Stimulated activated CD8-positive, alpha-beta memory T cell treated with anti-CD3 and anti-CD28 coated beads, Interleukin-15, amount 100 ng/mL, for 4 hours (primary cell): ENCODE results near the gene ZBTB48.

Experiments
- DNase-seq, 2 donors: peaks; one replicate each; pipeline ENCODE4 v3.0.0-alpha.2; 2020; ENCODE audit warnings: low read depth in 2 of 2

The ZBTB48 gene

DNA sequence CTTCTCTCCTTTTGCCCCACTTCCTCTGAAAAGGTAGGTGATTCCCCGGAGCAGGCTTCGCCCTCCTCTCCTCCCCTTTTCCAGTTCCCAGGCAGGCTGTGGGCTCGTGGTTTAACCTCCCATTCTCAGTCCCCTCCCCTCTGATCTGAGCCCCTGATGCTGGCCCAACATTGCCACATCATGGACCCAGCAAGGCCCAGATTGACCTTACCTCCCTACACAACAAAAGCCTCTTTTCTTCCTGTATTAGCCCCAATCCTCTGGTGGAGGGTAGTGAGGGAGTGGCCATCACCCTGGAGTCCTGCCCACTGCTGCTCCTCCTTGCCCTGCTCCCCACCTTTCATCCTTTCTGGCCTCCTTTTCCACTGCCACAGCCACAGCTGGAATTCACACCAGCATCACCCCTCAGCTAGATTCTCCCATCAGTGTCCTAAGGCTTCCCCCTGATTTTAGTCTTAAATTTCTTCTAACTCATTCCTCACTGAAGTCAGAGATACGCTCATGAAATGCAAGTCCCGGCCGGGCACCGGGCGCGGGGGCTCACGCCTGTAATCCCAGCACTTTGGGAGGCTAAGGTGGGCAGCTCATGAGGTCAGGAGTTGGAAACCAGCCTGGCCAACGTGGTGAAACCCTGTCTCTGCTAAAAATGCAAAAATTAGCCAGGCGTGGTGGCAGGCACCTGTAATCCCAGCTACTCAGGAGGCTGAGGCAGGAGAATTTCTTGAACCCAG lies 7.0 kb upstream of the ZBTB48 start:
- no peak for DNase-seq

DNA sequence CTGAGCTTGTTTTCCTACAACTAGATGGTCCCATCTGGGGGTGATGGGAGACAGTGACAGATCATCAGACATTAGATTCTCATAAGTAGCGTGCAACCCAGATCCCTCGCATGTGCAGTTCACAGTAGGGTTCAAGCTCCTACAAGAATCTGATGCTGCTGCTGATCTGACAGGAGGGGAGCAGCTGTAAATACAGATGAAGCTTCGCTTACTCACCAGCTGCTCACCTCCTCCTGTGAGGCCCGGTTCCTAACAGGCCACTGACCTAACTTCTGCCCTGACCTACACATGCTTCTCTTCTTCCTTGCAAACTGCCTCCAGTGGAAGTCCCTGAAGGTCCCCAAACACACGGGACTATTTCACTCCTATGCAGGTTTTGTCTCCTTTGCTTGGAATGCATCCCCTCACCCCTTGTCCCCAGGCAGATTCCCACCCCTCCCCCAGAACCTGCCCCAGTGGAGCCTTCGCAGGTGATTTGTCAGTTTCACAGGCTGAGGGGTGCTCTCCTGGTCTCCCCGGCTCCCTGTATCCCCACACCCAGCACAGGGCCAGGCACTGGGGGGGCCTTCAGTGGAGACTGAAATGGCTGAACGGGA lies 5.7 kb upstream of the ZBTB48 start:
- DNase-seq: no peak

DNA sequence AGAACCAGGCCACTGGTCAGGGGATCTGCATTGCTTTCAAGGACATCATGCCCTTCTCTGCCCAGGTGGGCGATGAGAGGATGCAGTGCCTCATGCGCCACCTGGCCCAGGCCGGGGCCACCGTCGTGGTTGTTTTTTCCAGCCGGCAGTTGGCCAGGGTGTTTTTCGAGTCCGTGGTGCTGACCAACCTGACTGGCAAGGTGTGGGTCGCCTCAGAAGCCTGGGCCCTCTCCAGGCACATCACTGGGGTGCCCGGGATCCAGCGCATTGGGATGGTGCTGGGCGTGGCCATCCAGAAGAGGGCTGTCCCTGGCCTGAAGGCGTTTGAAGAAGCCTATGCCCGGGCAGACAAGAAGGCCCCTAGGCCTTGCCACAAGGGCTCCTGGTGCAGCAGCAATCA lies 5.0 kb upstream of the ZBTB48 start:
- DNase-seq: no peak

DNA sequence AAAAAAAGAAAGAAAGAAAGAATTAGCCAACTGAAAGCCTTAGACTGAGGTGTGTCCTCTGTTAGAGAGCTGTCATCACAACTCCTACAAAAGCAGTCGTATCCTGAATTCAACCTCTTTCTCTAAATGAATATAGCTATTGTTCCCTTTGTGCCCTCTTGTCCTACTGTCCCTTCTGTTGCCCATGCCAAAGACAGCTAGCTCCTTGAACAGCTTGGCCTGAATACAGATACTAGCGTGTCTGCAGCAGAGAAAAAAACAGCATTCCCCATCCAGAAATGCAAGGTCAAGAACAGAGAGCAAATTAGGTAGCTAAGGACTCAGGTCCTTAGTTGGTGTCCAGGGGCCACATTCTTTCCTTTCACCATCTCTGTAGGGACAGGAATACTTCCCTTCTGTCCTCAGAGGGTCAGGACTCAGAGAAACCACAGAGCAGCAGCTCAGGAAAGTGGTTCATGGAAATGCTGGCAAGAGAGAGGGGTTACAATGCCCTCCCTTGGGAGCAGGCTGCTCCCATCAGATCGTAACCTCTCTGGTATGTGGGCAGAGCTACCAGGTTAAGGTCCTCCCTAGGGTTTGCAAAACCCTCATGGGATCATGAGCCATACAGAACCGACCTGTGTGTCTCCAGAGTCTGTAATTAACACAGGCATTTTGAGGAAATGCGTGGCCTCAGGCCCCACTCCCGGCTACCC lies 1.8 kb upstream of the ZBTB48 start:
- no peak for DNase-seq

DNA sequence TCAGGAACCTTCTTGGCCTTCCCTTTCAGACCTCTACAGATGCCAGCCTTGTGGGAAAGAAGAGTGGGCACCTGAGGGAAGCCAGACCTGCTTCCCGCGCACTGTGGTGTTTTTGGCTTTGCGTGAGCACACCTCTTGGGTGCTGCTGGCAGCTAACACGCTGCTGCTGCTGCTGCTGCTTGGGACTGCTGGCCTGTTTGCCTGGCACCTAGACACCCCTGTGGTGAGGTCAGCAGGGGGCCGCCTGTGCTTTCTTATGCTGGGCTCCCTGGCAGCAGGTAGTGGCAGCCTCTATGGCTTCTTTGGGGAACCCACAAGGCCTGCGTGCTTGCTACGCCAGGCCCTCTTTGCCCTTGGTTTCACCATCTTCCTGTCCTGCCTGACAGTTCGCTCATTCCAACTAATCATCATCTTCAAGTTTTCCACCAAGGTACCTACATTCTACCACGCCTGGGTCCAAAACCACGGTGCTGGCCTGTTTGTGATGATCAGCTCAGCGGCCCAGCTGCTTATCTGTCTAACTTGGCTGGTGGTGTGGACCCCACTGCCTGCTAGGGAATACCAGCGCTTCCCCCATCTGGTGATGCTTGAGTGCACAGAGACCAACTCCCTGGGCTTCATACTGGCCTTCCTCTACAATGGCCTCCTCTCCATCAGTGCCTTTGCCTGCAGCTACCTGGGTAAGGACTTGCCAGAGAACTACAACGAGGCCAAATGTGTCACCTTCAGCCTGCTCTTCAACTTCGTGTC lies 995 bp upstream of the ZBTB48 start:
- DNase-seq: no peak

DNA sequence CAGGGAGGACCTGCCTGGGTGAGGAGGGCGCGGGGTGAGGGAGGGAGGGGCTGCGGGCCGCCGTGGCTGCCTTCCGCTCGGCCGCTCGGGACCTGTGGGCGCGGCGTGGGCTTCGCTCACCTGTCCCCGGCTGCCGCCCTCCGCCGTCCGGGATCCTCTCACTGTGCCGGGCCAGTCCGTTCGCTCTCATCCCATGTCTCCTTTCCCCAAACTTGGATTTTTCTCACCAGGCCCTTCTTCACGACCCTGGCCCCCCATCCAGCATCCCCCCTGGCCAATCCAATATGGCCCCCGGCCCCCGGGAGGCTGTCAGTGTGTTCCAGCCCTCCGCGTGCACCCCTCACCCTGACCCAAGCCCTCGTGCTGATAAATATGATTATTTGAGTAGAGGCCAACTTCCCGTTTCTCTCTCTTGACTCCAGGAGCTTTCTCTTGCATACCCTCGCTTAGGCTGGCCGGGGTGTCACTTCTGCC lies 362 bp downstream of the ZBTB48 start:
- no peak for DNase-seq

DNA sequence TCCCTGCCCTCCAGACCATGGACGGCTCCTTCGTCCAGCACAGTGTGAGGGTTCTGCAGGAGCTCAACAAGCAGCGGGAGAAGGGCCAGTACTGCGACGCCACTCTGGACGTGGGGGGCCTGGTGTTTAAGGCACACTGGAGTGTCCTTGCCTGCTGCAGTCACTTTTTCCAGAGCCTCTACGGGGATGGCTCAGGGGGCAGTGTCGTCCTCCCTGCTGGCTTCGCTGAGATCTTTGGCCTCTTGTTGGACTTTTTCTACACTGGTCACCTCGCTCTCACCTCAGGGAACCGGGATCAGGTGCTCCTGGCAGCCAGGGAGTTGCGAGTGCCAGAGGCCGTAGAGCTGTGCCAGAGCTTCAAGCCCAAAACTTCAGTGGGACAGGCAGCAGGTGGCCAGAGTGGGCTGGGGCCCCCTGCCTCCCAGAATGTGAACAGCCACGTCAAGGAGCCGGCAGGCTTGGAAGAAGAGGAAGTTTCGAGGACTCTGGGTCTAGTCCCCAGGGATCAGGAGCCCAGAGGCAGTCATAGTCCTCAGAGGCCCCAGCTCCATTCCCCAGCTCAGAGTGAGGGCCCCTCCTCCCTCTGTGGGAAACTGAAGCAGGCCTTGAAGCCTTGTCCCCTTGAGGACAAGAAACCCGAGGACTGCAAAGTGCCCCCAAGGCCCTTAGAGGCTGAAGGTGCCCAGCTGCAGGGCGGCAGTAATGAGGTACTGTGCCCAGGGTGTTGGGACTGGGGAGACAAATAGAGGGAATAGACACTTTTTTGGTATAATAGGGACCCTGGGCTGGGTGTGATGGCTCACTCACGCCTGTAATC lies 1.0 kb downstream of the ZBTB48 start:
- DNase-seq: no peak

DNA sequence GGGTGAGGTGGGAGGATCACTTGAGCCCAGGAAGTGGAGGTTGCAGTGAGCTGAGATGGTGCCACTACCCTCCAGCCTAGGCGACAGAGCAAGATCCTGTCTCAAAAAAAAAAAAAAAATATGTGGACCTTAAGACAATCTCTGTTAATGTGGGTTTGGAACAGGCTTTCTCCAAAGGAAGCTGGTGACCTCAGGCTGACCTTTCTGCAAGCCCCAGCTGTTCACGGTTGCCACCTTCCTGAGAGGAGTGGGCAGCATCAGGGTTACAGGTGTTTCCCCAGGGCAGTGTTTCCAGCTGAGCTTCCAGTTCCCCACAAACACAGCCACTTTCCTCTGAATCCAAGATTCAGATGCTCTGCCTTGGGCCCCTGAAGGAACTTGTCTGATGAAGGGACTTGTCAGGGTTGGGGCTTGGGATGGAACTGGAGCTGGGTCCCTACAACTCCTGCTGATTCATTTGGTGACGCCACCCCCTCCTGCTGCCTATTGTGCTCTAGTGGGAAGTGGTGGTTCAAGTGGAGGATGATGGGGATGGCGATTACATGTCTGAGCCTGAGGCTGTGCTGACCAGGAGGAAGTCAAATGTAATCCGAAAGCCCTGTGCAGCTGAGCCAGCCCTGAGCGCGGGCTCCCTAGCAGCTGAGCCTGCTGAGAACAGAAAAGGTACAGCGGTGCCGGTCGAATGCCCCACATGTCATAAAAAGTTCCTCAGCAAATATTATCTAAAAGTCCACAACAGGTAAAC lies 1.9 kb downstream of the ZBTB48 start:
- no peak for DNase-seq

DNA sequence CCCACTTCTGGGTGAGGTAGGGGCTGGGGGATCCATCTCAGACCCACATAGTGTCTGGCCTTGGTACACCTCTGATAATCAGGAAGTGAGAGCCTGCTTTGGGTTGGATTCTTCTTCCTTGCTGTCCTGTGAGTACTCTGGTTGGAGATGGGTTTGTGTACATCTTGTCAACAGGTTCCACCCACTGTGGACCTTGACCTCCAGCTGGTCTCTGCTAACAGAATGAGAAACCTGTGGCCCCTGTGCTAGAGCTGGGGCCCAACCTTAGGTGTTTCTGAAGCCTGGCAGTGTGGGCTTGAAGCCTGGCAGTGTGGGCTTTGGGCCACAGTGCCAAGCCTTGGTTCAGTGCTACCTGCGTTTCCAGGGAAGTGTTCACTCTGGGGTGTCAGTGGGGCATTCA lies 2.6 kb downstream of the ZBTB48 start:
- no peak for DNase-seq

DNA sequence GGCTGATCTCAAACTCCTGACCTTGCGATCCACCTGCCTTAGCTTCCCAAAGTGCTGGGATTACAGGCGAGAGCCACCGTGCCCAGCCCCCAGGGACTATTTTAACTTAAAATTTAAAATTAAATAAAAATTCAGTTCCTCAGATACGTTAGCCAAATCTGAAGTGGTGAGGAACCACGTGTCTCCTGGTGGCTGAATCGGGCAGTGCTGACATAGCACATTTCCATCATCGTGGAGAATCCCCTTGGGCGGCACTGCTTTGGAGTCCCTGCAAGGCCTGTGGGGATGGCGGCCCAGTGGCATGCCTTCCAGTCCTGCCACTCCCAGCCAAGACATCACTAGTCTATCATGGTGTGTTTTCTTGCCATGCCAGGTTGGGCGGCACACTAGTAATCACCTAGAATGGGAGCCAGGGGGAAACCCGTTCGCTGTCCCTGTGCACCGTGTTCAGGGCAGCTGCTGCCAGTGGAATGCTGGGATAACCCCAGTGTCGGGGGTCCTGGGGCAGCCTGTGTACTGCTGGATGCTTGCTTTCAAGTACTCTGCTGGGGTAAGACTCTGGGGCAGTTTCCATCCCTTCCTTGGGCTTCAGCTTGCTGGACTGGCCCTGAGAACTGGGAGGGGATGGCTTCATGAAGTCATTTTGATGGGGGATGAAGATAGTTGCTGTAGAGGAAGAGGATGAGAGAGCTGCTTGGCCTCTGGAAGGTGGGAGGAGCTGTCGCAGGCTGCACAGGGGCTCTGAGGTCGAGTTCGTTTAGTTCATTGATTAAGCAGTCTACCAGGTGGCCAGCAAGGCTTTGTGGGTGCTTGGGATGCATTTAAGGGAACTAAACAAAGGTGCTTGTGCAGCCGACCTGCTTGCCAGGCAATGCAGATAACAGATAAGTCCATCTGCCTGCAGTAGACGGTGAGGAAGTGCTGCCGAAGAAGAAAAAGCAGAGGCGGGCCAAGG lies 4.6 kb downstream of the ZBTB48 start:
- DNase-seq: no peak

DNA sequence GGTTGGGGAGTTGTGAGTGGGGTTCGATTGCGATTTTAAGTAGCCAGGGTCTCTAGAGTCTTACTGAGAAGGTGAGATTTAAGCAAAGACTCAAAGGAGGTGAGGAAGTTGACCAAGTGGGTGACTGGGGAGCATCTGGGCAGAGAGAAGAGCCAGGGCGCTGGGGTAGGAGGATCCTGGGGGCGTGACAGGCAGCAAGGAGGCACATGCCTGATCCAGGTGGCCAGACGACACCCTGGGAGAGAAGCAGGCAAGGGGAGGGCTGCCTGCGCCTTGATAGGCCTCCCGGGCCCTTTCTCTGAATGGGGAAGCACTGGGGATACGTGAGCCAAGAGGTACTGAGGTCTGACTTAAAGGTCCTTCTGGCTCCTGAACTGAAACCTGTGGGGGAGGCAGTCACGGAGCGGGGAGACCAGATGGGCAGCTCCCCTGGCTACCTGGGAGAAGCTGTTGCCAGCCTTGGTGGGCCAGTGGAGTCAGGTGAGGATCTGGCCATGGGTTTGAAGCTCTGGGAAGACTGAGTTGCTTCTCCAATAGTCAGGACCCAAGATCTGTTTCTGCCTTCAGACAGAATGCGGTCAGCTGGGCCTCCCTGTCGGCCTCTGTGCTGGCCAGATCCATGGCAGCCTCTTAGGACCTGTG lies 5.4 kb downstream of the ZBTB48 start:
- no peak for DNase-seq

DNA sequence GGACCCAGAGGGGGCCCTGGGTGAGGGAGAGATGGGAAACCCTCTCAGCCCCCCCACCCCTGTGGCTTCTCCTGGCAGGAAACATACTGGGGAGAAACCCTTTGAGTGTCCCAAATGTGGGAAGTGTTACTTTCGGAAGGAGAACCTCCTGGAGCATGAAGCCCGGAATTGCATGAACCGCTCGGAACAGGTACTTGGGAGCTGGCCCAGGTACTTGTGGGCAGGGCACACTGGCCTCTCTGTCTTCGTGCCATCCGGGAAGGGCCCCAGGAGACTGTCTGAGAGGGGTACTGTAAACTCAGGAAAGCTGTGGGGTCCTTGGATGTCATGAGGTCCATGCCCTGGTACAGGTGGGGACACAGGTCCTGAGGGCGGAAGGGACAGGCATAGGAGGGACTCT lies 6.0 kb downstream of the ZBTB48 start:
- no peak for DNase-seq

DNA sequence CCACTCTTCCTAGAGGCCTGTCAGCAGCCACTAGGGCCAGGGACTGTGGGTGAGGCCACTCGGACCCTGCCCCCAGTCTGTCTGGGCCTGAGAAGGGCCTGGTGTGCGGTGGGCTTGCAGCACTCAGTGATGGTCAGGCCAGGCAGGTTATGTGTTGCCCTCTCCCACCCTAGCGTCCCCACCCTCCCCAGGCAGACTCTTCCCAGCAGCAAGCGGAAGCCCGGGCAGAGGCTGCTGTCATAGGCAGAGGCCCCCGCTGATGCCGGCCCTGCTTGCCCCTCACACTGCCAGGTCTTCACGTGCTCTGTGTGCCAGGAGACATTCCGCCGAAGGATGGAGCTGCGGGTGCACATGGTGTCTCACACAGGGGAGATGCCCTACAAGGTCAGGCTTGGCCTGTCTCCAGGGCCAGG lies 6.6 kb downstream of the ZBTB48 start:
- no peak for DNase-seq

DNA sequence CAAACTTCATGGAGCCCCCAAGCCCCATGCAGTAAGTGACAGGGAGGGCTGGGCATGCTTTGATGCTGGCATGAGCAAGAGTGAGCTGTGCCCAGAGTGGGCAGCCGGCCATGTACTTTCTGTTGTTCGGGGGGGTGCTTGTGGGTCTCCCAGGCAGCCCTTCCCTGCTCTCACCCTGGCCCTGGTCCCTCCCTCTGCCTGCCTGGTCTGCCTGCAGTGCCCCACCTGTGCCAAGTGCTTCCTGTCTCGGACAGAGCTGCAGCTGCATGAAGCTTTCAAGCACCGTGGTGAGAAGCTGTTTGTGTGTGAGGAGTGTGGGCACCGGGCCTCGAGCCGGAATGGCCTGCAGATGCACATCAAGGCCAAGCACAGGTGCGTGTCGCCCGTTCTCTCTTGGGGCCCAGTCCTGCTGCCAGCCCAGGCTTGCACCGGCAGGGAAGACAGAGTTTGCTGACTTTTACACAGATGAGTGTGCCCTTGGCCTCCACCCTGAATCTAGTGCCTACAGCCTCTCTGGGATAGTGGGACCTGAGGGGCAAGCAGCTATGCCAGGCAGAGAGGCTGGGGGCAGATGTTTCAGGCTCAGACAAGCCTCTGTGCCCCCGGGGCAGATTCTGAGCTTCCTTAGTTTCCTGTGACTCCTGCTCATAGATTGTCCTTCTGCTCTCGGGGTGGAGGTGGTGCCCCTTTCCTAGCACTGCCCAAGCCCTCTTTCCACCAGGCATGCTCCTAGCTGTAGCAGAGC lies 7.6 kb downstream of the ZBTB48 start:
- no peak for DNase-seq

DNA sequence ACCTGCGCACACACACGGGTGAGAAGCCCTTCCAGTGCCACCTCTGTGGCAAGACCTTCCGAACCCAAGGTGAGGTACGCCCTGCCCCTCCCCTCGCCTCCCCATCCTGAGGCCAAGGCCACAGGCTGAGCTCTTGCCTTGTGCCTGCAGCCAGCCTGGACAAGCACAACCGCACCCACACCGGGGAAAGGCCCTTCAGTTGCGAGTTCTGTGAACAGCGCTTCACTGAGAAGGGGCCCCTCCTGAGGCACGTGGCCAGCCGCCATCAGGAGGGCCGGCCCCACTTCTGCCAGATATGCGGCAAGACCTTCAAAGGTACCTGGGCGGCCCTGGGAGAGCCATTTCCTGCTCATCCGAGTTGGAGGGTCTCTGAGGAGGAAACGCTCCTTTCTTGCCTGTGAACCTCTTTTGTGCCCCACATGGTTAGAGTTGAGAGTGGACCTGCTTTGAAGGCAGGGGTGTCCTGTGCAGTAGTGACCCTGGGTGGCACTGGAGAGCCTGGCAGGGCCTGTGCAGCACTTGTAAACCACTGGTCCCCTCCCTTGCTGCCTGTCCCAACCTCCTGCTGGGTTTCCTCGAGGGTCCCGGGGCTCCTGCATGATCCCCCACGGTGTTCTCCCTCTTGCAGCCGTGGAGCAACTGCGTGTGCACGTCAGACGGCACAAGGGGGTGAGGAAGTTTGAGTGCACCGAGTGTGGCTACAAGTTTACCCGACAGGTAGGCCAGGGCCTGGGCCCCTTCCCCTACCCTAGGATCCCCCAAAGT lies 8.5 kb downstream of the ZBTB48 start:
- DNase-seq: no peak

DNA sequence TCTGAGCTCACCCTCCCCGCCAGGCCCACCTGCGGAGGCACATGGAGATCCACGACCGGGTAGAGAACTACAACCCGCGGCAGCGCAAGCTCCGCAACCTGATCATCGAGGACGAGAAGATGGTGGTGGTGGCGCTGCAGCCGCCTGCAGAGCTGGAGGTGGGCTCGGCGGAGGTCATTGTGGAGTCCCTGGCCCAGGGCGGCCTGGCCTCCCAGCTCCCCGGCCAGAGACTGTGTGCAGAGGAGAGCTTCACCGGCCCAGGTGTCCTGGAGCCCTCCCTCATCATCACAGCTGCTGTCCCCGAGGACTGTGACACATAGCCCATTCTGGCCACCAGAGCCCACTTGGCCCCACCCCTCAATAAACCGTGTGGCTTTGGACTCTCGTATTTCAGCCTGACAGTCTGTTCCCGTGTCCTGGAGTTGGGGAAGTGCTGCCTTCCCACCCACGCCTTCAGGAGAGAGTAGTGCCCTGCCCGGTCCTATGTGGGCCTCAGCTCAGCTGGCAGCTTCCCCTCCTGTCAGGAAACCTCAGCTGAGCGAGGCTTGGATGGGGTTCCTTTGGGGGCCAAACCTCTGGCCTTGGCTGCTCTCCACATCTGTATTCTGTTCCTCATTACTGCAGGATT lies 9.2 kb downstream of the ZBTB48 start:
- no peak for DNase-seq

DNA sequence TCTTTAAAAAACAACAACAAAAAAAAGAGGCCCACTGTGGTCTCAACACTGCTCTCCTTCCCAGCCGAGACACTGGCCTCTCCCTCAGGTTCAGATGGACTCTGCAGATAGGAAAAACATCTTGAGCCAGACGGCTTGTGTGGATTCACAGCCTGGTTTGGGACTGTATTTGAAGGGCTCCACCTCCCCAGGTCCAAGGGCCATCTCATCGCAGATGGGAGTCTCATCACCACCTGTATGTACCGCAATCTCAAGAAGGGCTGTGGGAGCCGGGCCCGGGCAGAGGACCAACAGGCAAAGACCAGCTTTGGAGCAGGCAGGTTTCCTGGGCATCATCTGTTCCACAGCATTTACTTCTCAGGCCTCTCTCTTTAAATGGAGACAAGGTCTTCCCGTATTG lies 10.3 kb downstream of the ZBTB48 start:
- no peak for DNase-seq
